HG03159 (cell line): Measurements from ENCODE around the gene GRM4.
"Not testable (repeated sequence)": the region's sequence is repeated elsewhere in the genome, so short reads cannot be mapped to it uniquely, and the experiment has no call there.

ENCODE experiments used
- ATAC-seq: cut with Tn5 transposase; IDR thresholded peaks from one replicate; pipeline ENCODE4 v1.9.1; 2021; ENCODE audit warnings: mild to moderate bottlenecking, moderate library complexity; ENCODE audit not compliant: unreplicated experiment

GRM4 gene

DNA sequence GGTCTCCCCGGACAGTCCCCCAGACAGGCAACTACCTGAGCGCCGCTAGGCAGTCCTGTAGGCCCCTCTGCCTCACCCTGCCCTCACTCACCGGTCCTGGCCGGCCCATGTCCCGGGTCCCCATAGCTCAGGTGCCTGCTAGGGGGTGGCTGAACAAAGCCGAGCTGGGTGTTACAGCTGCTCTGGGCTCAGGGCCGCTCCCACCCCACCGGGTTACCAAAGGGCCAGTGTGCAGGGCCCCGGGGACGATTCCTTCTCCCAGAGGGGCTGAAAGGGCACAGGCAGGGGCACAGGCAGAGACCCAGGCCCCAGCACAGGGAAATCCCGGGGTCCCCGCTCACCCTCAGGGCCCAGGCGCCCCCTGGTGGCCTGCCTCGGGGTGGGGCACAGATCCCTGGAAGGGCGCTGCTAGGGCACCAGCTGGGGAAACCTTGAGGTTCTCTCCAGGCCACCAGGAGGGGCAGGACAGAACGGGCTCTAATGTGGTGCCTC, 118.4 kb downstream of the GRM4 start:
- ATAC-seq: no peak

DNA sequence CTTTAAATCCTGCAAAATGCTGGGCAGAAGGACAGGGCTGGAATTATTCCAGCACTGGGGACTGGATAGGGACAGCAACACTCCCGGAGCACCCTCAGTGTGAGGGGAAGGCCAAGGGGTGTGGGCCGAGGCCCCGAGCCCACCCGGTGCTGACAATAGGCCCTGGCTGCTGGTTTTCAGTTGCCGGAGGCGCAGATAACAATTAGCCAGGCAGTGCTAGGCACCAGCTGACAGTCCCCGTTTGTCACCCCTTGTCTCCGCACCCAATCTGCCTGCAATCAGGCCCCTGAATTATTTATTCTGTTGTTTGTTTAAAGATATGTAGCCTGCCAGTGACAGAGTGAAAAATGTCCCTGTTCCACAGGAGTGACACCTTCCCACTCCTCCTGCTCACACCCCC, 120.0 kb downstream of the GRM4 start:
- no peak for ATAC-seq

DNA sequence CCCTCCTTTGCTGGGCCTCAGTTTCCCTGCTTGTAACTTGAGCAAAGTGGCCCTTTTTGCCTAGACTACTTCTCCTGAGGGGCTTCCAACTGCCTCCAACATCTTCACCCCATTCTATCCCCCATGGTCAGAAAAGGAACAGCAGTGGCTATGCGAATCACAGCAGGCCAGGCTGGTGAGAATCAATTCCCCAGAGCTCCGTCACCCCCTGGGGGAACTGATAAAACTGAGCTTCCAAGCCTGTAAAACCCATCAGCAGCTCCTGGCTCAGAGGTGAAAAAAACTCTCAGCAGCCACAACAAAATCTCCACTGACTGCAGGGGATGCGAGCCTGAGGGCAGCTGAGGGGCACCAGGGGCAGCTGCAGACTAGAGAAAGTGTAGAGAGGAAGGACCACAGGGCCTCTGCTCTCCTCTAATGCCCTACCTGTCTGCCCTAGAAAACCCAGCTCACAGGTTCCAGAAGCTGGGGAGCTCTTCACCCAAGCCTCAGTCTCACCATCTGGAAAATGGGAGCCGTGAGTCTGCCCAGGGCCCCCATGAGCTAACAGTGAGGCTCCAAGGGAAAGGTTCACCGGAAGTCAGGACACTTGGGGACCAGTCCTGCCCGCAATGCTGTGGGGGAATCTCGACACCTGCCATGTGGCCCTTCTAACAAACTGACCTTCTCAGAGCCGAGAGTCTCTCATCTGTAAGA, 120.6 kb downstream of the GRM4 start:
- ATAC-seq: no peak

DNA sequence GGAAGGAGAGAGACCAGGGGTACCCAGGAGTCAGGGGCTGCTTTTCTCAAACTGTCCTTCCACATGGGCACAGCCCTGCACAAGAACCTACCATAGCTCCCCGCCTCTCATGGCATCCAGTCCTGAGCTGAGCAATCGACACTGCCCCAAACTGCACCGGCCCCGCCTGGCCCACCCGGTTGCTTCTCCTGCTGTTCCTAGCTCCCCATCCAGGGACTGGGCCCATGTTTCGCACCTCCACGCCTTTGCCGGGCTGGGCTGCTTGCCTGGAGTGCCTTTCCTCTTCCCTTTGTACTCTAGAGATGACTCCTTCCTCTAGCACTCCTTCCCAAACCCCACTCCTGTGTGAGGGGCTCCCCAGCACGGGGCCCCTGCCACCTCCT, 123.0 kb downstream of the GRM4 start:
- no peak for ATAC-seq

DNA sequence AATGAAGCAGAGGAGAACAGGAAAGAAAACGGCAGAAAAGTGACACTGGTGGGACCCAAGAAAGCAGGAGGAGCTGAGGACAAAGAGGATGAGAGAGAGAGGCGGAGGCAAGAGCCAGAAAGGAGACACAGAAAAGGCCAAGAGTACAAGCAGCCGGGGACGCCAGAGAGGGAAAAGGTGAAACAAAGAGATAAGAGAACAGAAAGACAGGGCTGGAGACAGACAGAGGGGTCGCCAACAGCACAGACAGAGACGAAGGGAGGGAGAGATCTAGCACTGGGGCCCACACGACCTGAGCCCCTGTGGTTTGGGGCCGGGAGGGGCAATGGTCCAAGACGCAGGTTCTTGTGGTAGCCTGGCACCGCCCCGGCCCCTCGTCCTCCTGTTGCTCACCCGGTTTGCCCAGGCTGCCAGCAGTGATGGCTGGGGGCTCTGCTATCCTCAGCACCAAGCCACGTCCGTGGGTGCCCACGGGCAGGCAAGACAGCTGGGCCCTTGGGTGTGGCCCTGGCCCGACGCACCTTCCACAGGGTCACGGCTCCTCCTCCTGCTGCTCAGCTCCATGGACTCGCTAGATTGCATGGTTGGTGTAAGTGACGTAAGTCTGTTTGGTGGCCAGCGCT, 123.5 kb downstream of the GRM4 start:
- no peak for ATAC-seq

DNA sequence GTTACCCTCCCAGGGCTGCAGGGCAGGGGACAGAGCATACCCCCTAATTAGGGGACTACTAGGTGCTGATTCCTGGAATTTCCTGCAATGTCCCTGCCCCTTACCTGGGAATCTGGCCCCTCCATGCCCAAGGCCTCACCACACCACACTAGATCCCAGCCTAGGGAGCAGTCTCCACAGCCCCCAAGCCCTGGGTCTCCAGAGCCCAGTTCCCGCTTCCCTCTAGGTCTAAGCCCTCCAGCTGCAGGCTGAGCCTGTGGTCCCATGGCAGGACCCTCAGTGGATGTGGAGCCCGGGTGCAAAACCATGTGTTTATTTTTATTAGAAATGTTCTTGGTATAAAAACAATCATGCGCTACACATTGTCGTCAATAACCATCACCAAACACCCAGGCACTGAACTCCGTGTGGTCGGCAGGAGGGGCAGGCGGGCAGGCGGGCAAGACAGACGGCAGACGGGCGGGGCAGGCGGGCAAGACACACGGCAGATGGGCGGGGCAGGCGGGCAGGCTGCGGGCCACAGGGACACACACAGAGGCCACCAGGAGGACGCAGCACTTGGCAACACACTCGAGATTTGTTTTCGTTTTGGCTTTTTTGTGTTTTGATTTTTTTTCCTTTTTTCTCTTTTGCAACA, 124.2 kb downstream of the GRM4 start:
- no peak for ATAC-seq

DNA sequence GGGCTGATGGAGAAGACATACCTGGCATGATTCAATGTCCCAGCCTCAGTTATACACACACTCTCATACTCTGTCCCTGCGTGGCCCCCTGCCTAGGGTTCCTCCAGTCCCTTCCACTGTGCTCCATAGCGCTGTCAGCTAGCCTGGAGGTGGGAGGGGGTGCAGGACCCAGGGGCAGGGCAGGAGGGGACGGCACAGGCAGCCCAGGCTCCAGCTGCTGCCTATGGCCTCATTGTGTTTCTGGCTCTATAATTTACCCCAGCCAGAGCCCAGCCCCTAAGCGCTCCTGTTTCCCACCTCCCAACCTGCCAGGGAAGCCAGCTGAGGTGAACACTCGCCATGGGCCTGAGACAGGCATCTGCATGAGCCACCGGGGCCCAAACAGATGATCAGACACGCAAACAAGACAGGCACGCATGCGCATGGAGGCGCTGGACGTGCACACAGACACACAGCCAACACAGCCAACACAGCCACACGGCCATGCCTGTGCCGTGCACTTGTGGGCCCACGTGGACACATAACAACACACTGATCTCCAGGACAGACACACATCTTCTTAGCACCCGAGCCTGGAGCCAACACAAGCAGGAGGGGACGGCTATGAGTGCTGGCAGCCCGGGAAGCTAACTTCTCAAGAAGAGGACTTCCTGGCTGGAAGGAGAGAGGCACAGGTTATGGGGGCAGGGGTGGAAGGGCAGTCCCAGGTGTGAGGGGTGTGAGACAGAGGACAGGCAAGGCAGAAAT, 124.9 kb downstream of the GRM4 start:
- no peak for ATAC-seq

DNA sequence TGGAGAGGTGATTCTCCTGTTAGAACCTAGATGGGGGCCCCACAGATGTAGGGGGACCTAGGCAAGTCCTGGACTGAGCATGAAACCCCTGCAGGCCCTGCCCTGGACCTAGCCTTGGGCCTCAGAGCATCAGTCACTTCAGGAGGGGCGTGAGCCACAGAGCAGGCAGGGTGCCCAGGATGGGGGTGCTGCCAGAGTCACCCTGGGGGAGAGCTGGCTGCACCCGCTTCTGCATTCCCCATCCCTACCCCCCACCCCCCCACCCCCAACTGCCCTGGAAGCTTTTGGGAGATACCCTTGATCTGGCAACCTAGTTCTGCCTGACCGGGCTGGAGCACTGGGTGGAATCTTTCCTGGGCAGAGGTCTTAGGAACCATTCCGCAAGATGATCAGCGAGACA, 125.6 kb downstream of the GRM4 start:
- ATAC-seq: no peak

DNA sequence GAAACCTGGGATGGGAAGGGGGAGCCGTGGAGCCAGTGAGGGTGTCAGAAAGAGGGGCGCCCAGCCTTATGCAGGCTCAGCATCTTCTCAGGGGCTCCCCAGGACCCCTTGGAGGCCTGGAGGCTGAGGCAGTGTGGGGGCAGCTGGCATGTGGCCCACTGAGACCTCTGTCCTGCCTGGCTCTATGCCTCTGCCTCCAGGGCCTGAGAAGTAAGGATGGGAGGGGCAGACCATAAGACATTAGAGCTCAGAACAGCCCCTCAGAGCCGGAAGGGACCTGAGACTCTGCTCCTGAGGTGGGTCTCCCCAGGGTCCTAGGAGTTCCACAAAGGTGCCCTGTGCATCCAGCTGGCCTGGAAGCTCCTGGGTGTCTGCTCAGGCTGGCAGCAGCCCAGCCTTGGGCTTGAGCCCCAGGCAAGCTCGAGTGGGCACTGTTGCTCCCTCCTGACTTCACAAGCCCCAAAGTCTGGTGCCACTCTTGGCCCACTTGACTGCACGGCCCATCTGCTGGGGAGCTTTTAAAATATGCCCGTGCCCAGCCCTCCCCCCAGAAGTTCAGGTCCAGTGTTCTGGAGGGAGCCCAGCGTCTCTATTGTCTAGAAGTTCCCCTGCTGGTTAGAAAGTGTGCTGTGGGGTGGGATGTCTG, 126.8 kb downstream of the GRM4 start:
- no peak for ATAC-seq

DNA sequence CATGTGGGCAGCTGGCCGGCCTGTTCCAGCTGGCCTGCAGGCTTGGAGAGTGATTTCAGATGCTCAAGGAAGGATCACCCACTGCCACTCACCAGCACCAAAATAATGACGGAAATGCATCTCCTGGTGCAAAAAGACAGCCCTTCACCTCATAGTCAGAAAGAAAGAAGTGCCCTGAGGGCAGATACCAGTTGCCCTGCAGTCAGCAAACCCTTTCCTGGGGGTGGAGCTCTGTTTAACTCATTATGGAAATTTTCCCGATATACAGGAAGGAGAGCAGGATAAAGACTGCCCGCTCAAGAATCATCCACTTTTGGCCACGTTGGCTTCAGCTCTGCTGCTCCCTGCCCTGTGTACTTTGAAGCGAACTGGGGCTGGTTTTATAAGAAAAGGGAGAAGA, 127.9 kb downstream of the GRM4 start:
- no peak for ATAC-seq

DNA sequence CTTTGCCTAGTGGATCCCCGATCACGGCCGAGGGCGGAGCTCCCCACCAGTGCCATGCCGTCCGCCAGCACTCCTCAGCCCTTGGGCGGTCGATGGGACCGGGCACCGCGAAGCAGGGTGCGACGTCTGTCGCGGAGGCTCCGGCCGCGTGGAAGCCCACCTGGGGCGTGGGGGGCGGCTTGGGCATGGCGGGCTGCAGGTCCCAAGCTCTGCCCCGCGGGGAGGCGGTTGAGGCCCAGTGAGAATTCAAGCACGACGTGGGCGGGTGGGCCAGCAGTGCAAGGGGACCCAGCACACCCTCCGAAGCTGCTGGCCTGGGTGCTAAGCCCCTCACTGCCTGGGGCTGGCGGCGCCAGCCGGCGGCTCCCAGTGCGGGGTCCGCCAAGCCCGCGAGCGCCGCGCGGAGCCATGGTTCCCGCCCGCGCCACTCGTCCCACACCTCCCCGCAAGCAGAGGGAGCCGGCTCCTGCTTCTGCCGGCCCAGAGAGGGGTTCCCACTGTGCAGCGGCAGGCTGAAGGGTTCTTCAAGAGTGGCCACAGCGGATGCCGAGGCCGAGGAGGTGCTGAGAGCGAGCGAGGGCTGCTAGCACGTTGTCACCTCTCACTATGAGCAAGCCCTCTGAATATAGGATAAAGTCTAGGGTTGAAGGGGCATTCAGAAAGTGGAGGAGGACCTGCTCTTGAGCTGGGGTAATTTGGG, 128.6 kb downstream of the GRM4 start:
- ATAC-seq: no peak

DNA sequence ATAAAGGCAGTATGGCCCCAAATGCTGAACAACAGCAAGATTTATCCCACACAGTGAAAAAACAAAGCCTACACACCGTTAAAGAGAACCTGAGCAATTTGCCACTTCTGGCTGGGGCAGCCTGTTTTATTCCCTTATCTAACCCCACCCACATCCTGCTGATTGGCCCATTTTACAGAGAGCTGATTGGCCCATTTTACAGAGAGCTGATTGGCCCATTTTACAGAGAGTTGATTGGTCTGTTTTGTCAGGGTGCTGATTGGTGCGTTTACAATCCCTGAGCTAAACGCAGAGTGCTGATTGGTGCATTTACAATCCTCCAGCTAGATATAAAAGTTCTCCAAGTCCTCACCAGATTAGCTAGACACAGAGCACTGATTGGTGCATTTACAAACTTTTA, 129.3 kb downstream of the GRM4 start:
- ATAC-seq: not testable (repeated sequence)

DNA sequence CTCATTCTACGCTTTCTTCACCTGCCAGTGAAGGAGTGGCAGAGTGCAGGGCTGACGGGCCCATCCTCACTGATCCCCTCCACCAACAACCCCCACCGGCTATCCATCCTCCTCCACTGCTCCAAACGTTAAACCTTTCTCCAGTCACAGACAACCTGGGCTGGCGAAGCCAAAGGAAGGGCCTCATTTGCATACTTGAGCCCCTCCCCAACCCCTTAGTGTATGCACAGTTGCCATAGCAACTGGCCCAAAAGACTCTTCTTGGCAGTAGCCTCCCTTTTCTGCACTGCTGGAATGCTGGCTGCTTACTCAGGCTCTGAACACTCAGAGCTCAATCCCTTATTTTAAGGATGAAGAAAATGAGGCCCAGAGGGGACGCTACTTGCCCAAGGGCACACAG, 130.3 kb downstream of the GRM4 start:
- no peak for ATAC-seq

DNA sequence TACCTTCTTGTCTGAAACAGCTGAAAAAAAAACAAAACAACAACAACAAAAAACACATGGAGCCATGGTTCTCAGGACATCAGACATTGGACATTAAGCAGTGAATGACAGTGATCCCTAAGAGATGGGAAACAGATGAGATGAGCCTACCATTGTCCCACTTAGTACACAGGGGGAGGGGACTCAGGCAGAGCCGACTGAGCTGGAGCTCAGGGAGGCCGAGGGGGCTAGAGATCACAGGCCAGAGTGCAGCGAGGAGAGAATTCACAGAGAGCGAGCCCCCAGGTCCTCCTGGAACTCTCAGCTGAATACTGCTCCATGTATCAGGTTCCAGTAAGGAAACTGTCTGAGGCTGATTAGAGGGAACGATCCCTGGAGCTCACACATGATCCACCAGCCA, 134.6 kb downstream of the GRM4 start:
- ATAC-seq: no peak

DNA sequence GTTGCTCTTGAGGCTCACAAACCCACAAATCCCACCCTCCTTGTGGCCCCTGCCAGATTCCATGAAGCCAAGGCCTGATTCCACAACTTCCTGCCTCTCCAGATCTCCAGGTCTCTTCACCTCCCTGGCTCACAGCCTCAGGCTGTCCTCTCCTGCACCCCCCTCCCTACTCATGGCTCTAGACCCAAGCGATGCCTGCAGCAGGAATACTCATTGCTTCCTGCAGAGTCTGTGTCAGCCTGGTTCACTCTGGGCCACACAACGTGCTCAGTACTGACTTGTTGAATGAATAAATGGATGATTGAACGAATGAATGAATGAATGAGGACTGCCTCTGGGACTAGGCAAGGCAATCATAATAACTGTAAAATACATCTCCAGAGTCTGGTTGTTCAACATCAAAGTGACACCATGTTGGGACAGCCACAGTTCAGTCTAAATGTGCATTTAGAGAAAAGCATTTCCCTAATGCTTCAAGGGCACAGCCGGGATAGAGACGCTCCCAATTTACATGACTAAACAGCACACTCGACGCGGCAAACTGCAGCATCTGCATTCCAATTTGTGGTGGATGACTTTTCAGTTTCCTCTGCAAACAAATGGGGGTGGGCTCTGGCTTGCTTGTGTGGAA, 139.9 kb downstream of the GRM4 start:
- ATAC-seq: no peak

DNA sequence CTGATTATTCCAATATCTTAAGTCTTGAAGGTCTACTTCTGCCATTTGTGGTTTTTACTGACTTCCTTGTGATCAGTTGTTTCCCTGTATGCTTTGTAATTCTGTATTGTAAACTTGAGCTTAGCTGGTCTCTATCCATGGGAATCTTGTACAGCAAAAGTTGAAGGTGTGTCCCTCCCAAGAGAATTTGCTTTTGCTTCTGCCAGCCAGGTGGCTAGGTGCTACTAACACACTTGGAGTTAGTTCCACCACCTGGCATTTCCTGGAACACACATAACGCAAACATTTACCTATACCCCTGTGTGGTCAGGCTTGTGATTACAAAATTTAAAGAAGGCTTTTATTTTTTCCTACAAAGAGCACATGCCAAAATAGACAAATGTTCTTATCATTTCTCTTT, 141.2 kb downstream of the GRM4 start:
- ATAC-seq: no peak

DNA sequence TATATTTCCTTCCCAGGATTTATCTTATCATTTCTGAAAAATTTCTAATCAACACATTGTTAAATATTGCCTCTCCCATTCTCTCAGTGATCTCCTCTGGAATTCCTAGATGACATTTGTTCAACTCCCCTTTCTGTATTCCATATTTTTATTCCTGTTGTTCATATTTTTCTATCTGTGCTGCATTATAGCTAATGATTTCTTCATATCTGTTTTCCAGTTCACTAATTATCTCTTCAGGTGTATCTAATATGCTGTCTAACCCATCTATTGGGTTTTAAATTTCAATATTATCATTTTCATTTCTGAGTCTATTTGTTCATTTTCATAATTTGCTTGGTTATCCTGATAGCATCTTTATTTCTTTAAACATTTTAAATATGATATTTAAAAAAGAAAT, 141.9 kb downstream of the GRM4 start:
- no peak for ATAC-seq

DNA sequence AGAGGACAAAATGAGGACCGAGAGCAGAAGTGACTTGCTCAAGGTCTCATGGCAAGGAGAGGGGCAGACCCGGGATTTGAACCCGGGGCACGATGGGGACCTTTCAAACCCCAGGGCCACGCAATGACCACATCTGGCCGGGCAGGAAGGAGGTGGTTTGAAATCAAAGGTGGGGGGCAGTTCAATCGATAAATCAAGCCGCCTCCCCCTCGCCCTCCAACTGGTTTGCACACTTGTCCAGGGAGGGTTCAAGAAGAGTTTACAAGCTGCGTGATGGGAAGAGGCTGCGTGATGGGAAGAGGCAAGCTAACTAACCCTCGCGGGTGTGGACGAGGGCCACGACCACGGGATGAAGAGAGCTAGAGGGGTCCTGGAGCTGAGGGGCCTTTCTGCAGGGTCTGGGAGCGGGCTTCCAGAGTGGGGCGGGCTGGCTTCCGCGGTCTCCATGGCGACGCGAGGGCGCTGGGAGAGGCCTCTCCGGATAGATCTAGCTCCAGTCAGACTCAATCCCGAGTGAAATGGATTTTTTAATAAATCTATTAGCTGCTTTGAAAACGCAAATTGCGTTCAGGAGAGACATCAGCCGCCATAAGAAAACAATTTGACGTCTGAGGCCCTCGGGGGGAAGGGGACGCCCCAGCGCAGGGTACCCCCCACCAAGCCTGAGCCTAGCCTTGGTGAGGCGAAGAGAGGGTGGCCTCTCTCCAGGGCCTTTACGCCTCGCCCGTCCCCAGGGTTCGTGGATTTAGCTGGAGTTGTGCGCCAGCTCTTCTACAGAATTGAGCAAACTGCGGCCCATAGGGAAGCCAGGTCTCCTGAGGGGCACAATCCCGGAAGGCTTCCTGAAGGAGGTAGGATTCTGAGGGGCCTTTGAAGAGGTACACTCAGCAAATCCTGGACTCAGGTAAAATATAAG, 143.9 kb downstream of the GRM4 start:
- no peak for ATAC-seq

DNA sequence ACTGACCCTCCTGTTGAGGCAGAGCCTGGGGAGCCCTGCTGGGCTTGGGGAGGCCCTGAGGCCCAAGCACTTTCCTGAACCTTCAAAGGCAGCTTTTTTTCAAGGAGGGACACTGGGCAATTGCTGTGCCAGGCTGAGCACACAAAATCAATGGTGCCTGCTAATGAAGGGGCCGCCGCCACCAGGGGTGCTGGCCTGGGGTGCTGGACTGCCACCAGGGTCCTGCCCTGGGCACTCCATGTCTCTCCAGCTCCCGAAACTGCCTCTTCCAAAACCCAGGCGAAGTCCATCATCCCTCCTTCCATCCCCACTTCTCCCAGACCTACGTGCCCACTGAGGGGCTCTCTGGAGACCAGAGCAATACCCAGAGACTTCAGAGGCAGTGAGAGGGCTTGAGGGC, 145.6 kb downstream of the GRM4 start:
- no peak for ATAC-seq
